HG02938 (cell line): ENCODE results near the gene NPY4R2.
"Not testable (repeated sequence)": the region's sequence is repeated elsewhere in the genome, so short reads cannot be mapped to it uniquely, and the experiment has no call there.

Experiments
- ATAC-seq: cut with Tn5 transposase; IDR thresholded peaks from one replicate; pipeline ENCODE4 v1.9.1; 2021; ENCODE audit warnings: mild to moderate bottlenecking, moderate library complexity; ENCODE audit not compliant: unreplicated experiment

NPY4R2 gene

GRCh38 chr10:47932824-47933223 lies 14.4 kb downstream of the NPY4R2 start:
- not testable (repeated sequence) for ATAC-seq

GRCh38 chr10:47933462-47933861 lies 15.0 kb downstream of the NPY4R2 start:
- ATAC-seq = not testable (repeated sequence)

GRCh38 chr10:47936772-47937228 lies 18.3 kb downstream of the NPY4R2 start:
- not testable (repeated sequence) for ATAC-seq

GRCh38 chr10:47937634-47938033 lies 19.2 kb downstream of the NPY4R2 start:
- ATAC-seq = not testable (repeated sequence)

GRCh38 chr10:47940821-47941220 lies 22.4 kb downstream of the NPY4R2 start:
- not testable (repeated sequence) for ATAC-seq

- not testable (repeated sequence) for ATAC-seq
Measured at GRCh38 chr10:47941379-47941778, 22.9 kb downstream of the NPY4R2 start.

- ATAC-seq = not testable (repeated sequence)
Measured at GRCh38 chr10:47942351-47943019, 24.0 kb downstream of the NPY4R2 start.

GRCh38 chr10:47943328-47943727 lies 24.9 kb downstream of the NPY4R2 start:
- not testable (repeated sequence) for ATAC-seq

GRCh38 chr10:47947424-47947823 lies 29.0 kb downstream of the NPY4R2 start:
- not testable (repeated sequence) for ATAC-seq

- ATAC-seq = not testable (repeated sequence)
Measured at GRCh38 chr10:47957158-47957557, 38.7 kb downstream of the NPY4R2 start.

GRCh38 chr10:47959677-47960076 lies 41.2 kb downstream of the NPY4R2 start:
- ATAC-seq = not testable (repeated sequence)

- ATAC-seq = not testable (repeated sequence)
Measured at GRCh38 chr10:47960699-47961098, 42.2 kb downstream of the NPY4R2 start.

- not testable (repeated sequence) for ATAC-seq
Measured at GRCh38 chr10:47962785-47963184, 44.3 kb downstream of the NPY4R2 start.

GRCh38 chr10:47964280-47965063 lies 46.0 kb downstream of the NPY4R2 start:
- ATAC-seq = not testable (repeated sequence)

- not testable (repeated sequence) for ATAC-seq
Measured at GRCh38 chr10:47968988-47969387, 50.5 kb downstream of the NPY4R2 start.

GRCh38 chr10:47970047-47970446 lies 51.6 kb downstream of the NPY4R2 start:
- ATAC-seq = not testable (repeated sequence)

GRCh38 chr10:47971598-47971997 lies 53.1 kb downstream of the NPY4R2 start:
- not testable (repeated sequence) for ATAC-seq

GRCh38 chr10:47972077-47972476 lies 53.6 kb downstream of the NPY4R2 start:
- ATAC-seq = not testable (repeated sequence)
